HEK293 (cell line): ENCODE data around the gene PSMD2.

Source experiments
- CTCF ChIA-PET: fragments of 350-600 bp; formaldehyde crosslinking; extraction: SDS; loops from one replicate; lab custom pipeline; 2021; ENCODE audit warnings: antibody characterized with exemption; lab: Yijun Ruan, JAX
- POLR2A ChIA-PET: fragments of 300-600 bp; formaldehyde crosslinking; extraction: SDS; loops from one replicate; lab custom pipeline; 2020; ENCODE audit warnings: antibody characterized with exemption, inconsistent platforms; lab: Yijun Ruan, JAX
- H3K27ac ChIP-seq: fragments of 200-500 bp; sonication (Bioruptor generic); 2 replicates; pipeline ENCODE4 v1.5.1; 2014; ENCODE audit warnings: low read depth, low read length, control low read depth, inconsistent platforms; ENCODE audit errors: extremely low read depth
- H3K36me3 ChIP-seq, 2 experiments: fragments of 200-500 bp in 1 of 2; sonication (Bioruptor generic) in 1 of 2; 1 replicate in 1 of 2; 2 replicates in 1 of 2; pipeline ENCODE4 v1.5.1; 2014 to 2017; ENCODE audit warnings: inconsistent platforms in 2 of 2, low read length in 2 of 2; ENCODE audit not compliant: control insufficient read depth in 2 of 2, insufficient read depth in 1 of 2
- H3K4me1 ChIP-seq: fragments of 200-500 bp; sonication (Bioruptor generic); 2 replicates; pipeline ENCODE4 v1.5.1; 2014; ENCODE audit warnings: mild to moderate bottlenecking, low read length, inconsistent platforms; ENCODE audit not compliant: control insufficient read depth, insufficient read depth
- H3K4me3 ChIP-seq: 2 replicates; pipeline ENCODE4 v1.5.1; 2011; ENCODE audit warnings: low read depth, mild to moderate bottlenecking, control low read depth, low read length, moderate library complexity
- H3K9me3 ChIP-seq: fragments of 200-500 bp; sonication (Bioruptor generic); 2 replicates; pipeline ENCODE4 v1.5.1; 2014; ENCODE audit warnings: low read depth, low read length, inconsistent platforms; ENCODE audit not compliant: control insufficient read depth, insufficient read depth
- FEZF1 ChIP-seq: fragments of 450-650 bp; formaldehyde crosslinking; IDR thresholded peaks from 2 replicates; pipeline ENCODE4 v1.5.1; 2016; ENCODE audit warnings: missing biosample characterization, missing genetic modification characterization
- GLI2 ChIP-seq: fragments of 450-650 bp; formaldehyde crosslinking; IDR thresholded peaks from 2 replicates; pipeline ENCODE4; 2017; ENCODE audit warnings: missing biosample characterization, missing genetic modification characterization, low read depth, borderline replicate concordance
- IKZF3 ChIP-seq: fragments of 450-650 bp; IDR thresholded peaks from 2 replicates; pipeline ENCODE4 v1.5.0; 2018; ENCODE audit warnings: missing biosample characterization, mild to moderate bottlenecking, missing genetic modification characterization, moderate library complexity
- KLF10 ChIP-seq: fragments of 450-650 bp; IDR thresholded peaks from 2 replicates; pipeline ENCODE4 v1.5.1; 2018; ENCODE audit warnings: missing biosample characterization, mild to moderate bottlenecking, missing genetic modification characterization
- KLF16 ChIP-seq: fragments of 450-650 bp; formaldehyde crosslinking; IDR thresholded peaks from 2 replicates; pipeline ENCODE4 v1.5.1; 2017; ENCODE audit warnings: missing biosample characterization, missing genetic modification characterization
- KLF8 ChIP-seq: fragments of 450-650 bp; formaldehyde crosslinking; IDR thresholded peaks from 2 replicates; pipeline ENCODE4 v1.5.1; 2016; ENCODE audit warnings: missing biosample characterization, missing genetic modification characterization
- SCRT1 ChIP-seq: fragments of 450-650 bp; formaldehyde crosslinking; IDR thresholded peaks from 2 replicates; pipeline ENCODE4 v1.5.1; 2016; ENCODE audit warnings: missing biosample characterization, missing genetic modification characterization, borderline replicate concordance
- SP2 ChIP-seq: fragments of 450-650 bp; formaldehyde crosslinking; IDR thresholded peaks from 2 replicates; pipeline ENCODE4 v1.5.1; 2016; ENCODE audit warnings: missing biosample characterization, missing genetic modification characterization
- YY1 ChIP-seq: fragments of 450-650 bp; formaldehyde crosslinking; IDR thresholded peaks from 2 replicates; pipeline ENCODE4 v1.5.1; 2018; ENCODE audit warnings: missing biosample characterization, missing genetic modification characterization
- ZBTB8A ChIP-seq: fragments of 450-650 bp; formaldehyde crosslinking; IDR thresholded peaks from 2 replicates; pipeline ENCODE4 v1.5.1; 2016; ENCODE audit warnings: missing biosample characterization, missing genetic modification characterization
- ZEB2 ChIP-seq: fragments of 450-650 bp; formaldehyde crosslinking; IDR thresholded peaks from 2 replicates; pipeline ENCODE4 v1.5.1; 2016; ENCODE audit warnings: missing biosample characterization, missing genetic modification characterization
- ZNF132 ChIP-seq: fragments of 450-650 bp; formaldehyde crosslinking; IDR thresholded peaks from 2 replicates; pipeline ENCODE4 v1.5.1; 2017; ENCODE audit warnings: missing biosample characterization, missing genetic modification characterization, borderline replicate concordance
- ZNF211 ChIP-seq: fragments of 450-650 bp; formaldehyde crosslinking; IDR thresholded peaks from 2 replicates; pipeline ENCODE4 v1.5.1; 2016; ENCODE audit warnings: low read depth, missing biosample characterization, missing genetic modification characterization
- ZNF274 ChIP-seq, 2 experiments: fragments of 200-500 bp in 1 of 2; fragments of 450-650 bp in 1 of 2; sonication (Bioruptor generic) in 1 of 2; formaldehyde crosslinking in 1 of 2; IDR thresholded peaks; 2 replicates each; pipeline versions ENCODE4 v1.5.1 to v1.6.1; 2014 to 2016; ENCODE audit warnings: borderline replicate concordance in 1 of 2, inconsistent platforms in 1 of 2, low read length in 1 of 2, missing biosample characterization in 1 of 2, missing genetic modification characterization in 1 of 2
- ZNF335 ChIP-seq: fragments of 450-650 bp; formaldehyde crosslinking; conservative IDR thresholded peaks from 2 replicates; pipeline ENCODE4 v1.5.1; 2016; ENCODE audit warnings: missing biosample characterization, missing genetic modification characterization
- ZNF394 ChIP-seq: fragments of 450-650 bp; formaldehyde crosslinking; IDR thresholded peaks from 2 replicates; pipeline ENCODE4 v1.5.1; 2016; ENCODE audit warnings: missing biosample characterization, missing genetic modification characterization, mild to moderate bottlenecking, moderate library complexity, borderline replicate concordance
- ZNF529 ChIP-seq: fragments of 450-650 bp; formaldehyde crosslinking; IDR thresholded peaks from 2 replicates; pipeline ENCODE4 v1.5.1; 2017; ENCODE audit warnings: missing genetic modification characterization, missing biosample characterization; ENCODE audit not compliant: insufficient replicate concordance
- ZNF549 ChIP-seq: fragments of 450-650 bp; IDR thresholded peaks from 2 replicates; pipeline ENCODE4 v1.5.1; 2018; ENCODE audit warnings: missing biosample characterization, missing genetic modification characterization, mild to moderate bottlenecking, inconsistent platforms, moderate library complexity
- TF ChIP-seq, protein P1 (sequence below): fragments of 450-650 bp; formaldehyde crosslinking; conservative IDR thresholded peaks from 2 replicates; pipeline ENCODE4 v1.5.1; 2016; ENCODE audit warnings: low read depth, missing biosample characterization, missing genetic modification characterization
- TF ChIP-seq, protein P2 (sequence below): fragments of 450-650 bp; formaldehyde crosslinking; optimal IDR thresholded peaks from 2 replicates; pipeline ENCODE3; 2016; ENCODE audit warnings: missing biosample characterization, mild to moderate bottlenecking, missing genetic modification characterization

PSMD2 gene

DNA sequence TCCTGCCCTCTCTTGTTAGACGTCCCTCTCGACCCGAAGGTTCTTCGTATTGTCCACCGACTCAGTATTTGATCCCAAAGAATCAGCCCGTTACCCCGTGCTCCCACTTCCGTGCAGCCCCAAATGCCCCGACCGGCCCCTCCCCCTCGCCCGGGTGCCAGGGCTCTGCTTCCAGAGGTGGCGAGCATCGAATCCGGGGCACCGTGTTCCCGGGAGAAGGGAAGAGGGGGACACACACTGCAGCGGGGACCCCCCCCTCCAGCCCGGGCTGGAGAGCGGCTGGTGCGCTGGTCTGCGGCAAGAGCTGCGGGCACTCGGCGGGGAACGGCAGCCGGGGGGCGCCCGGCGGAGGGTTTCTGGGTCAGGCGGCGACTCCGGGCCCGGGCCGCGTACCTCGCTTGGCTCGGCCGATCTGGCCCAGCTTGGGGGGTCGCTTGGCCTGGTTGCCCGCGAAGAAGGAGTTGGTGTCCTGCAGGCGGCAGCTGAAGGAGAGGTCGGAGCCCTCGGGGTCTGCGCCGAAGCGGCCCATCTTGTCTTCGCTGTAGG is 38.2 kb upstream of the PSMD2 start (continued):
- TF ChIP-seq, protein P1, sequence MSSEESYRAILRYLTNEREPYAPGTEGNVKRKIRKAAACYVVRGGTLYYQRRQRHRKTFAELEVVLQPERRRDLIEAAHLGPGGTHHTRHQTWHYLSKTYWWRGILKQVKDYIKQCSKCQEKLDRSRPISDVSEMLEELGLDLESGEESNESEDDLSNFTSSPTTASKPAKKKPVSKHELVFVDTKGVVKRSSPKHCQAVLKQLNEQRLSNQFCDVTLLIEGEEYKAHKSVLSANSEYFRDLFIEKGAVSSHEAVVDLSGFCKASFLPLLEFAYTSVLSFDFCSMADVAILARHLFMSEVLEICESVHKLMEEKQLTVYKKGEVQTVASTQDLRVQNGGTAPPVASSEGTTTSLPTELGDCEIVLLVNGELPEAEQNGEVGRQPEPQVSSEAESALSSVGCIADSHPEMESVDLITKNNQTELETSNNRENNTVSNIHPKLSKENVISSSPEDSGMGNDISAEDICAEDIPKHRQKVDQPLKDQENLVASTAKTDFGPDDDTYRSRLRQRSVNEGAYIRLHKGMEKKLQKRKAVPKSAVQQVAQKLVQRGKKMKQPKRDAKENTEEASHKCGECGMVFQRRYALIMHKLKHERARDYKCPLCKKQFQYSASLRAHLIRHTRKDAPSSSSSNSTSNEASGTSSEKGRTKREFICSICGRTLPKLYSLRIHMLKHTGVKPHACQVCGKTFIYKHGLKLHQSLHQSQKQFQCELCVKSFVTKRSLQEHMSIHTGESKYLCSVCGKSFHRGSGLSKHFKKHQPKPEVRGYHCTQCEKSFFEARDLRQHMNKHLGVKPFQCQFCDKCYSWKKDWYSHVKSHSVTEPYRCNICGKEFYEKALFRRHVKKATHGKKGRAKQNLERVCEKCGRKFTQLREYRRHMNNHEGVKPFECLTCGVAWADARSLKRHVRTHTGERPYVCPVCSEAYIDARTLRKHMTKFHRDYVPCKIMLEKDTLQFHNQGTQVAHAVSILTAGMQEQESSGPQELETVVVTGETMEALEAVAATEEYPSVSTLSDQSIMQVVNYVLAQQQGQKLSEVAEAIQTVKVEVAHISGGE, result peak; percentile 45
- TF ChIP-seq YY1 (tag by site-specific recombination) (0 out of 2 replicates have a peak, but pooled peaks have one; percentile 31), ZNF529 (tag by site-specific recombination) (no peak), ZNF335 (tag by site-specific recombination) (0 out of 2 replicates have a peak, but pooled peaks have one; percentile 26), ZBTB8A (peak; percentile 73)

DNA sequence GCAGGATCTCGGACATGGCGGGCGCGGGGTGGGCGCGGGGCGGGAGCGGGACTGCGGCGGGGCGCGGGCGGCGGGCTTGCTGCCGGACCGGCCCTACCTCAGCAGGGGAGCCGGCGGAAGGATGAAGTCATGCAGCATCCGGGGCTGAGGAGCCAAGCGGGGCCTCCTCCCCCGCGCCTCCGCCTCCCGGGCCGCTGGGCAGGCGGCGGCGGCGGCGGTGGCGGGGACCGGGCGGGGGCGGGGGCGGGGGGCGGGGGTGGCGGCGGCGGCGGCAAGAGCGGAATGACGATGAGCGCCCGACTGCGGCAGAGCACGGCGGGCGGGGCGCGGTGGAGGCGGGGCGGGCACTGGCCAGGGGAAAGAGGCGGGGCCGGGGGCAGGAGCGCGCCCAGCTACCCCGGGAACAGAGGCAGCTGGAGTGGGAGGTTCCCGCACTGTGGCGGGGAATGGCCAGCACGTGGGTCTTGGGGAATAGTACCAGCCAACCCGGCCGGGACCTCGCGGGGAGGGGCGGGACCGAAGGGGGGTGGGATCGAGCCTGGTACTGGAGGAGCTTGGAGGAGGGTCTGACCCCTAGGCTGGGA is 37.7 kb upstream of the PSMD2 start, which contains the start of gene CAMK2N2:
Gene CAMK2N2 (minus strand): TSS at position 284 of the 584 bp plus-strand sequence. CDS start 268 bp downstream, at position 16.
- Histone ChIP-seq H3K4me3 (peak within 1 kb of the TSS; percentile 50), H3K4me1 (no peaks in the 10 kb centered on the region; the same call in 1 of the 2 replicates), H3K36me3 (peaks cover 0 to 6% of the 10 kb centered on the region in 2 experiments; a peak in 1 of 3 replicates), H3K9me3 (no peaks in the 10 kb centered on the region), H3K27ac (peak within 1 kb of the TSS; percentile 31; the same call in 1 of the 2 replicates)
- ChIA-PET CTCF (interaction anchor here (0.6 to 1.3 kb wide), 3 partner anchors 12 to 117 kb away, joined by 3 read pairs; partner anchors contain the start of gene EEF1AKMT4), POLR2A (interaction anchor here (0.6 to 1.2 kb wide), 4 partner anchors 21 to 278 kb away, joined by 3 to 7 read pairs (median 4); no protein-coding TSS in a partner anchor)
- no peak for TF ChIP-seq GLI2 (tag by site-specific recombination)
- peak; percentile 52; the same call in 1 of the 2 replicates for TF ChIP-seq IKZF3
- TF ChIP-seq FEZF1 (tag by site-specific recombination), result peak; percentile 33; the same call in 1 of the 2 replicates
- peak; percentile 21; the same call in 1 of the 2 replicates for TF ChIP-seq KLF8
- no peak for TF ChIP-seq ZNF274 (IDR thresholded peaks at IDR 0.05; ENCODE audit: low read length)
- TF ChIP-seq ZNF274 (tag by site-specific recombination; IDR thresholded peaks at IDR 0.05; ENCODE audit: borderline replicate concordance), result no peak
- TF ChIP-seq SCRT1 (tag by site-specific recombination), result no peak
- TF ChIP-seq ZNF211 (tag by site-specific recombination), result no peak
- no peak for TF ChIP-seq ZEB2 (tag by site-specific recombination)
- TF ChIP-seq KLF10, result 0 out of 2 replicates have a peak, but pooled peaks have one; percentile 69
- TF ChIP-seq KLF16 (tag by site-specific recombination), result no peak
- TF ChIP-seq ZNF394 (tag by site-specific recombination), result peak; percentile 21; the same call in 1 of the 2 replicates
- TF ChIP-seq, protein P2, sequence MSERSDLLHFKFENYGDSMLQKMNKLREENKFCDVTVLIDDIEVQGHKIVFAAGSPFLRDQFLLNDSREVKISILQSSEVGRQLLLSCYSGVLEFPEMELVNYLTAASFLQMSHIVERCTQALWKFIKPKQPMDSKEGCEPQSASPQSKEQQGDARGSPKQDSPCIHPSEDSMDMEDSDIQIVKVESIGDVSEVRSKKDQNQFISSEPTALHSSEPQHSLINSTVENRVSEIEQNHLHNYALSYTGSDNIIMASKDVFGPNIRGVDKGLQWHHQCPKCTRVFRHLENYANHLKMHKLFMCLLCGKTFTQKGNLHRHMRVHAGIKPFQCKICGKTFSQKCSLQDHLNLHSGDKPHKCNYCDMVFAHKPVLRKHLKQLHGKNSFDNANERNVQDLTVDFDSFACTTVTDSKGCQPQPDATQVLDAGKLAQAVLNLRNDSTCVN, result peak; percentile 45
- TF ChIP-seq SP2 (tag by site-specific recombination), result peak; percentile 81
- no peak for TF ChIP-seq ZNF549
- no peak for TF ChIP-seq ZNF132 (tag by site-specific recombination)
